H1 (cell line): ENCODE data around the gene GAK. TPM values are rescaled to one million over a fixed set of nuclear protein-coding genes. Genes with fewer than 3 reads are reported as not detected.

Source experiments
- CTCF ChIA-PET: fragments of 300-600 bp; sonication (Branson Sonifier 250); formaldehyde crosslinking; loops from one replicate; lab custom pipeline; 2021; ENCODE audit not compliant: partially characterized antibody; lab: Charles Lee
- POLR2A ChIA-PET: fragments of 300-600 bp; sonication (Branson Sonifier 250); formaldehyde crosslinking; loops from one replicate; lab custom pipeline; 2021; ENCODE audit warnings: inconsistent platforms; ENCODE audit not compliant: partially characterized antibody; lab: Charles Lee
- DNase-seq, 2 experiments: peaks; one replicate each; pipeline versions ENCODE4 v3.0.0 to v3.0.0-alpha.2; 2010 to 2022; ENCODE audit warnings: low spot score in 2 of 2, low read depth in 1 of 2, mixed read lengths in 1 of 2
- FAIRE-seq: peaks from 2 replicates; lab custom pipeline; 2011; peaks lifted over from hg19 to GRCh38; lab: Jason Lieb, UNC
- H2AFZ ChIP-seq: 2 replicates; pipeline ENCODE4 v1.8.1; 2012; ENCODE audit warnings: low read length, inconsistent platforms
- H2AK5ac ChIP-seq: 2 replicates; pipeline ENCODE4 v1.6.1; 2013; ENCODE audit warnings: low read depth, low read length
- H2BK120ac ChIP-seq: replicated peaks from 2 replicates; pipeline ENCODE3; 2013; ENCODE audit warnings: low read depth, low read length, inconsistent platforms
- H2BK12ac ChIP-seq: 2 replicates; pipeline ENCODE4 v1.6.1; 2013; ENCODE audit warnings: low read depth, low read length
- H2BK15ac ChIP-seq: 2 replicates; pipeline ENCODE4 v1.6.1; 2013; ENCODE audit warnings: low read length
- H2BK20ac ChIP-seq: 2 replicates; pipeline ENCODE4 v1.6.1; 2013; ENCODE audit warnings: low read length
- H2BK5ac ChIP-seq: 2 replicates; pipeline ENCODE4 v1.6.1; 2013; ENCODE audit warnings: low read depth, low read length
- H3K14ac ChIP-seq: 2 replicates; pipeline ENCODE4 v1.6.1; 2013; ENCODE audit warnings: inconsistent platforms; ENCODE audit not compliant: insufficient read length
- H3K18ac ChIP-seq: 2 replicates; pipeline ENCODE4 v1.6.1; 2013; ENCODE audit warnings: low read length; ENCODE audit errors: extremely low read depth
- H3K23ac ChIP-seq: 2 replicates; pipeline ENCODE4 v1.6.1; 2013; ENCODE audit warnings: inconsistent platforms; ENCODE audit not compliant: insufficient read length
- H3K23me2 ChIP-seq: 2 replicates; pipeline ENCODE4 v1.6.1; 2013; ENCODE audit warnings: low read depth, low read length
- H3K27ac ChIP-seq: 2 replicates; pipeline ENCODE4 v1.6.1; 2011; ENCODE audit warnings: low read depth, low read length, inconsistent platforms
- H3K27me3 ChIP-seq, 4 experiments: replicated peaks in 1 of 4; 1 replicate in 1 of 4; 2 replicates in 3 of 4; pipeline versions ENCODE4 v1.6.1 to v1.8.1; 2011 to 2013; ENCODE audit warnings: low read length in 3 of 4, mild to moderate bottlenecking in 3 of 4, inconsistent platforms in 2 of 4, mixed read lengths in 2 of 4, moderate library complexity in 1 of 4; ENCODE audit not compliant: control insufficient read depth in 3 of 4, insufficient read depth in 3 of 4; ENCODE audit errors: extremely low read depth in 1 of 4
- H3K36me3 ChIP-seq, 4 experiments: 2 replicates each; pipeline versions ENCODE4 v1.6.1 to v1.8.1; 2011 to 2013; ENCODE audit warnings: mild to moderate bottlenecking in 4 of 4, low read length in 3 of 4, moderate library complexity in 2 of 4, control low read depth in 1 of 4, inconsistent platforms in 1 of 4; ENCODE audit not compliant: insufficient read depth in 4 of 4, control insufficient read depth in 2 of 4
- H3K4ac ChIP-seq: replicated peaks from 2 replicates; pipeline ENCODE3; 2013; ENCODE audit warnings: low read length, low read depth, mixed read lengths, inconsistent platforms; ENCODE audit not compliant: insufficient read length
- H3K4me1 ChIP-seq, 4 experiments: replicated peaks in 1 of 4; 1 replicate in 1 of 4; 2 replicates in 3 of 4; pipeline versions ENCODE4 v1.6.1 to v1.8.1; 2011 to 2013; ENCODE audit warnings: low read length in 3 of 4, inconsistent platforms in 2 of 4, mixed read lengths in 1 of 4; ENCODE audit not compliant: insufficient read depth in 4 of 4, control insufficient read depth in 3 of 4
- H3K4me2 ChIP-seq, 2 experiments: 2 replicates each; pipeline versions ENCODE4 v1.6.1 to v1.8.1; 2011 to 2013; ENCODE audit warnings: low read depth in 2 of 2, low read length in 2 of 2, control low read depth in 1 of 2, inconsistent platforms in 1 of 2, mild to moderate bottlenecking in 1 of 2; ENCODE audit not compliant: insufficient read depth in 1 of 2
- H3K4me3 ChIP-seq, 4 experiments: fragments of 200-600, 300-600 bp in 1 of 4; sonication (generic), shearing (Covaris generic), sonication (Bioruptor Twin) in 1 of 4; 2 replicates each; pipeline versions ENCODE4 v1.5.1 to v1.8.1; 2011 to 2016; ENCODE audit warnings: low read length in 4 of 4, low read depth in 3 of 4, control low read depth in 2 of 4, inconsistent platforms in 2 of 4, mild to moderate bottlenecking in 2 of 4, mixed read lengths in 1 of 4, moderate library complexity in 1 of 4; ENCODE audit not compliant: insufficient read depth in 2 of 4; ENCODE audit errors: extremely low read depth in 1 of 4
- H3K56ac ChIP-seq: replicated peaks from 2 replicates; pipeline ENCODE3; 2013; ENCODE audit warnings: low read depth, mild to moderate bottlenecking, mixed read lengths, low read length, inconsistent platforms; ENCODE audit not compliant: insufficient read length
- H3K79me1 ChIP-seq: 2 replicates; pipeline ENCODE4 v1.6.1; 2013; ENCODE audit warnings: low read depth, low read length, control low read depth
- H3K79me2 ChIP-seq, 2 experiments: 2 replicates each; pipeline versions ENCODE4 v1.6.1 to v1.8.1; 2012 to 2013; ENCODE audit warnings: low read length in 2 of 2, mild to moderate bottlenecking in 2 of 2, inconsistent platforms in 1 of 2; ENCODE audit not compliant: insufficient read depth in 2 of 2, control insufficient read depth in 1 of 2
- H3K9ac ChIP-seq, 4 experiments: replicated peaks in 1 of 4; 1 replicate in 1 of 4; 2 replicates in 3 of 4; pipeline versions ENCODE4 v1.6.1 to v1.8.1; 2011 to 2013; ENCODE audit warnings: low read depth in 3 of 4, low read length in 3 of 4, control low read depth in 2 of 4, mild to moderate bottlenecking in 2 of 4, moderate library complexity in 2 of 4, inconsistent platforms in 1 of 4; ENCODE audit errors: extremely low read depth in 1 of 4
- H3K9me3 ChIP-seq, 2 experiments: 2 replicates each; pipeline versions ENCODE4 v1.6.1 to v1.8.1; 2012 to 2013; ENCODE audit warnings: mild to moderate bottlenecking in 2 of 2, moderate library complexity in 2 of 2, control low read depth in 1 of 2, inconsistent platforms in 1 of 2, low read depth in 1 of 2, low read length in 1 of 2, mixed read lengths in 1 of 2; ENCODE audit not compliant: insufficient read depth in 2 of 2
- H4K20me1 ChIP-seq, 2 experiments: replicated peaks in 1 of 2; 2 replicates each; pipeline versions ENCODE3 to v1.8.1; 2011 to 2013; ENCODE audit warnings: inconsistent platforms in 2 of 2, low read length in 2 of 2, mild to moderate bottlenecking in 1 of 2; ENCODE audit not compliant: insufficient read depth in 2 of 2, control insufficient read depth in 1 of 2
- H4K5ac ChIP-seq: 2 replicates; pipeline ENCODE4 v1.6.1; 2013; ENCODE audit warnings: low read length, low read depth, mixed read lengths, inconsistent platforms; ENCODE audit not compliant: insufficient read length
- H4K8ac ChIP-seq: 2 replicates; pipeline ENCODE4 v1.8.0; 2013; ENCODE audit warnings: mild to moderate bottlenecking, moderate library complexity, low read length, inconsistent platforms; ENCODE audit not compliant: insufficient read depth; ENCODE audit errors: extremely low read depth
- H4K91ac ChIP-seq: replicated peaks from 2 replicates; pipeline ENCODE3; 2013; ENCODE audit warnings: low read length, mixed read lengths, inconsistent platforms; ENCODE audit not compliant: insufficient read length
- BCL11A ChIP-seq, 2 experiments: IDR thresholded peaks; one replicate each; pipeline ENCODE4 v1.6.1; 2011; ENCODE audit warnings: low read depth in 2 of 2, low read length in 2 of 2, mild to moderate bottlenecking in 2 of 2
- JUN ChIP-seq: IDR thresholded peaks from 2 replicates; pipeline ENCODE4 v1.6.1; 2011; ENCODE audit warnings: low read depth, mild to moderate bottlenecking, improper control_type of control experiment, low read length
- NRF1 ChIP-seq: IDR thresholded peaks from 2 replicates; pipeline ENCODE4 v1.6.1; 2011; ENCODE audit warnings: mild to moderate bottlenecking, low read depth, low read length, improper control_type of control experiment
- RNF2 ChIP-seq: fragments of 200-900, 300-1000 bp; sonication (generic); IDR thresholded peaks from 2 replicates; pipeline ENCODE4 v1.7.1; 2016; ENCODE audit warnings: borderline replicate concordance, low read depth, mild to moderate bottlenecking, antibody characterized with exemption, low read length; ENCODE audit not compliant: poor library complexity, severe bottlenecking; ENCODE audit errors: missing control alignments
- SAP30 ChIP-seq: fragments of 300-600 bp; sonication (generic); IDR thresholded peaks from 2 replicates; pipeline ENCODE4 v1.7.1; 2012; ENCODE audit warnings: low read length, moderate library complexity, mild to moderate bottlenecking, inconsistent platforms; ENCODE audit not compliant: insufficient read depth, insufficient replicate concordance
- SIX5 ChIP-seq: IDR thresholded peaks from 2 replicates; pipeline ENCODE4 v1.6.1; 2011; ENCODE audit warnings: mild to moderate bottlenecking, low read depth, low read length
- SP2 ChIP-seq: IDR thresholded peaks from 2 replicates; pipeline ENCODE4 v1.6.1; 2012; ENCODE audit warnings: mild to moderate bottlenecking, low read length, inconsistent platforms
- TAF1 ChIP-seq: IDR thresholded peaks from 2 replicates; pipeline ENCODE4 v1.6.1; 2011; ENCODE audit warnings: mild to moderate bottlenecking, low read depth, low read length
- WGBS, 2 experiments: shearing (Covaris generic) in 1 of 2; methylation state at CpG; one replicate each; pipeline versions ENCODE4 v1.1.6 to v1.1.7; 2013 to 2015; ENCODE audit warnings: low lambda C conversion rate in 2 of 2, mixed read lengths in 2 of 2, inconsistent platforms in 1 of 2, low coverage in 1 of 2, missing lambda C conversion rate in 1 of 2; ENCODE audit not compliant: insufficient replicate concordance in 2 of 2, insufficient coverage in 1 of 2, insufficient read length in 1 of 2; ENCODE audit errors: extremely low coverage in 1 of 2, missing lambda C conversion rate in 1 of 2; 5-methylcytosine and 5-hydroxymethylcytosine counted together
- polyA plus RNA-seq, 7 experiments: library from polyadenylated mRNA; depleted of rRNA in 3 of 7; stranded (reverse) in 5 of 7; unstranded in 2 of 7; fragments of >200 nt in 5 of 7; fragments of 200-250 nt in 2 of 7; gene quantifications; 1 replicate in 5 of 7; 2 replicates in 1 of 7; 4 replicates in 1 of 7; pipeline versions ENCODE4 v1.2.1 to v1.2.3, GENCODE V29; 2011 to 2013; ENCODE audit warnings: missing spikeins in 2 of 7, mixed read lengths in 2 of 7
- total RNA-seq: library from RNA; stranded (reverse); fragmentation: NEBNext Ultra II Directional; extraction: Animal tissue kit (Norgen Biotek cat#: 25700); gene quantifications from 2 replicates; pipeline ENCODE4 v1.2.1, GENCODE V29; 2021
- TF ChIP-seq, protein P1 (sequence below), 3 experiments: IDR thresholded peaks; 1 replicate in 2 of 3; 2 replicates in 1 of 3; pipeline versions ENCODE4 v1.5.1 to v1.6.1; 2011; ENCODE audit warnings: low read length in 3 of 3, mild to moderate bottlenecking in 3 of 3, inconsistent platforms in 2 of 3, low read depth in 1 of 3, moderate library complexity in 1 of 3; ENCODE audit not compliant: insufficient read depth in 1 of 3; ENCODE audit errors: control extremely low read depth in 1 of 3

GAK gene
- total and polyA plus RNA-seq, 2 of the 8 experiments (the other 6 are each of a cell fraction or from before 2014, with no cell fraction given) = 31.5 to 70.8 TPM

DNA sequence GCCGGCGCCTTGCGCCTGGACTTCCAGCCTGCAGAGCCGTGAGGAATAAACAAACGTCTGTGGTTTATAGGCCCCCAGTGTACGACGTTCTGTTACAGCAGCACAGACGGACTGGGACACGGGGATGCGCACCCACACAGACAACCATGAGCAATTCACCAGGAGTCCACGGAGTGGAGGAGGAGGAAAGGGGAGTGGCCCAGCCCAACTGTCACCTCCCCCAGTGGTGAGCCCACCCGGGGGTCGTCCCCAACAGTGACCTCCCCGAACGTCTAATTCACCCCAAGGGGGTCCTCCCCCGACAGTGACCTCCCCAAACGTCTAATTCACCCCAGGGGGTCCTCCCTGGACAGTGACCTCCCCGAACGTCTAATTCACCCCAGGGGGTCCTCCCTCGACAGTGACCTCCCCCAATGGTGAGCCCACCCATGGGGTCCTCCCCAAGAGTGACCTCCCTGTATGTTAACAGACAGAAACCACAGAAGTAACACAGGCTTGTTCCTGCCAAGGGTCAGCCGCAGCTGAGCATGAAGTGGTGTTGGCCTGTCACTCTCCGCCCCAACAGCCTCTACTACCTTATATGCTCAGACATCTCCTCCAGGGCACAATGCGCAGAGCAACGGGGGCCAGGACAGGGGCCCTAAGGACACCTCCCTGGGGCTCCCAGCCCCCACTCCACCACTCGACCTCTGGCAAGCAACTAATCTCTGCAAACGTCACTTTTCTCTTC lies 6.2 kb downstream of the GAK start:
- no peak overlapping the region for H2BK15ac ChIP-seq
- H3K23me2 ChIP-seq = no peaks in the 10 kb centered on the region
- 83% methylated on average over 24 of the region's 26 CpGs; no CpG with 5 or more reads in 1 of the 2 experiments for WGBS, 2 experiments
- H3K23ac ChIP-seq = no peak overlapping the region
- H3K79me1 ChIP-seq = peaks cover 20% of the 10 kb centered on the region
- no peak overlapping the region for H2AK5ac ChIP-seq
- no peaks in the 10 kb centered on the region for H3K9me3 ChIP-seq
- no peak overlapping the region for H3K4me3 ChIP-seq
- no peak overlapping the region for H2BK5ac ChIP-seq
- no peak overlapping the region for H3K4me2 ChIP-seq
- H3K14ac ChIP-seq = no peak overlapping the region
- H3K36me3 ChIP-seq = no peaks in the 10 kb centered on the region
- no peak overlapping the region for H2BK12ac ChIP-seq
- no peaks in the 10 kb centered on the region for H3K27me3 ChIP-seq
- no peak overlapping the region for H2AFZ ChIP-seq
- ChIA-PET CTCF (interaction anchor here (0.9 to 1.6 kb wide), 13 partner anchors 8 to 132 kb away, joined by 3 to 7 read pairs (median 4); no protein-coding TSS in a partner anchor), POLR2A (interaction anchor here (0.9 kb wide), 1 partner anchor 15 kb away, joined by 3 read pairs; no protein-coding TSS in a partner anchor)
- no peak overlapping the region for H3K56ac ChIP-seq
- H2BK120ac ChIP-seq = no peak overlapping the region
- no peak overlapping the region for H2BK20ac ChIP-seq
- no peak overlapping the region for H4K91ac ChIP-seq
- H4K20me1 ChIP-seq = peaks cover 14 to 20% of the 10 kb centered on the region in 2 experiments
- no peak for FAIRE-seq
- H3K4ac ChIP-seq = no peak overlapping the region
- H3K9ac ChIP-seq = no peak overlapping the region
- peaks cover 0 to 1% (median under 1%) of the 10 kb centered on the region in 4 experiments; a peak in 4 of 7 replicates for H3K4me1 ChIP-seq
- no peak overlapping the region for H4K5ac ChIP-seq
- DNase-seq = no peak
- peaks cover 18 to 78% of the 10 kb centered on the region in 2 experiments for H3K79me2 ChIP-seq
- no peak overlapping the region for H3K27ac ChIP-seq
- no peak overlapping the region for H3K18ac ChIP-seq
- H4K8ac ChIP-seq = no peak overlapping the region
- TF ChIP-seq, protein P1, sequence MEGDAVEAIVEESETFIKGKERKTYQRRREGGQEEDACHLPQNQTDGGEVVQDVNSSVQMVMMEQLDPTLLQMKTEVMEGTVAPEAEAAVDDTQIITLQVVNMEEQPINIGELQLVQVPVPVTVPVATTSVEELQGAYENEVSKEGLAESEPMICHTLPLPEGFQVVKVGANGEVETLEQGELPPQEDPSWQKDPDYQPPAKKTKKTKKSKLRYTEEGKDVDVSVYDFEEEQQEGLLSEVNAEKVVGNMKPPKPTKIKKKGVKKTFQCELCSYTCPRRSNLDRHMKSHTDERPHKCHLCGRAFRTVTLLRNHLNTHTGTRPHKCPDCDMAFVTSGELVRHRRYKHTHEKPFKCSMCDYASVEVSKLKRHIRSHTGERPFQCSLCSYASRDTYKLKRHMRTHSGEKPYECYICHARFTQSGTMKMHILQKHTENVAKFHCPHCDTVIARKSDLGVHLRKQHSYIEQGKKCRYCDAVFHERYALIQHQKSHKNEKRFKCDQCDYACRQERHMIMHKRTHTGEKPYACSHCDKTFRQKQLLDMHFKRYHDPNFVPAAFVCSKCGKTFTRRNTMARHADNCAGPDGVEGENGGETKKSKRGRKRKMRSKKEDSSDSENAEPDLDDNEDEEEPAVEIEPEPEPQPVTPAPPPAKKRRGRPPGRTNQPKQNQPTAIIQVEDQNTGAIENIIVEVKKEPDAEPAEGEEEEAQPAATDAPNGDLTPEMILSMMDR (IDR thresholded peaks at IDR 0.05; ENCODE audit: control extremely low read depth in 1 of 3, insufficient read depth in 1 of 3, low read depth in 1 of 3, low read length in 3 of 3) = no peak
- TF ChIP-seq SP2 (no peak), SAP30 (no peak), NRF1 (no peak), BCL11A (IDR thresholded peaks at IDR 0.05; ENCODE audit: low read depth in 2 of 2, low read length in 2 of 2) (no peak), JUN (no peak), RNF2 (no peak), SIX5 (no peak), TAF1 (no peak)
